NCI-H1694 (cell line): ENCODE measurements around the gene GLUD1.
"Not testable (repeated sequence)": the region's sequence is repeated elsewhere in the genome, so short reads cannot be mapped to it uniquely, and the experiment has no call there.

Source experiments
- DNase-seq: peaks from one replicate; lab custom pipeline; 2025; lab: John Stamatoyannopoulos, UW

GLUD1 gene

GRCh38 chr10:87043579-87043978, 51.1 kb downstream of the GLUD1 start:
- DNase-seq: not testable (repeated sequence)

DNA sequence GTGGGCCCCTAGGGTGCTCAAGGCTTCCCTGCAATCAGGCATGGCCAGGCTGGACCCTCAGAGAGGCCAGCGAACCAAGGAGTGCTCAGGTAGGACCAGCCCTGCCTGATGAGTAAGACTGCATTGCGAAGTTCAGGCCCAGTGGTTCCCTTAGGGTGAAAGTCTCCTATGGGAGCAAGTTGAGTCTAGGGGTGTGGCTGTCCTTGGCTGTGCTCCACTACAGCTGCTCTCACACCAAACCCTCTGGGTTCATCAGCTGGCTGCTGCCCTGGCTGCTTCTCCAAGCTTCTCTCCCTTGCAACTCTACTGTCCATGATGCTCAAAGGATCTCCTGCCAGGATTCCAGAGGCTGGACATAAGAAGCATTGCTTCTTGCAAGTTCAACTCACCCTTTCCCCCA, 55.9 kb downstream of the GLUD1 start:
- DNase-seq: no peak

DNA sequence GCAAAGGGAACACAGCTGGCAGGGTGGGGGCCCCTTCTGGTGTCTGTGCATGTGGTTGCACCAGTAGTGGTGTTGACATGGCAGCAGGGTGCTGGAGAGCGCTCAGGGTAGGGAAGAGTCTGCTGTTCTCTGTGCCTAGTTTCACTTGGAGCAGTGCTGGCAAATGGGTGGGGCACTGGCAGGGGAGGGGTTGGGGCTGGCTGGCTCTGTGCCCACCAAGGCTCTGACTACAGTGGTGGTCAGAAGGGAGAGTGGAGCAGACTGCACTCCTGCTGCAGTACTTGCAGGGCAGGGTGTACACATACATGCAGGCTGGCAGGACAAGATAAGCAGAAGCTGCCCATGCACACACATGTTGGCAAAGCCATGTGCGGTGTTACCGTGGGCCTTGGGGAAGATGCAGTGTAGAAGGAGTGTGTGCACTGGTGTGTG, 56.3 kb downstream of the GLUD1 start:
- DNase-seq: no peak

- no peak for DNase-seq
Measured at GRCh38 chr10:87036623-87037022, 58.0 kb downstream of the GLUD1 start.

DNA sequence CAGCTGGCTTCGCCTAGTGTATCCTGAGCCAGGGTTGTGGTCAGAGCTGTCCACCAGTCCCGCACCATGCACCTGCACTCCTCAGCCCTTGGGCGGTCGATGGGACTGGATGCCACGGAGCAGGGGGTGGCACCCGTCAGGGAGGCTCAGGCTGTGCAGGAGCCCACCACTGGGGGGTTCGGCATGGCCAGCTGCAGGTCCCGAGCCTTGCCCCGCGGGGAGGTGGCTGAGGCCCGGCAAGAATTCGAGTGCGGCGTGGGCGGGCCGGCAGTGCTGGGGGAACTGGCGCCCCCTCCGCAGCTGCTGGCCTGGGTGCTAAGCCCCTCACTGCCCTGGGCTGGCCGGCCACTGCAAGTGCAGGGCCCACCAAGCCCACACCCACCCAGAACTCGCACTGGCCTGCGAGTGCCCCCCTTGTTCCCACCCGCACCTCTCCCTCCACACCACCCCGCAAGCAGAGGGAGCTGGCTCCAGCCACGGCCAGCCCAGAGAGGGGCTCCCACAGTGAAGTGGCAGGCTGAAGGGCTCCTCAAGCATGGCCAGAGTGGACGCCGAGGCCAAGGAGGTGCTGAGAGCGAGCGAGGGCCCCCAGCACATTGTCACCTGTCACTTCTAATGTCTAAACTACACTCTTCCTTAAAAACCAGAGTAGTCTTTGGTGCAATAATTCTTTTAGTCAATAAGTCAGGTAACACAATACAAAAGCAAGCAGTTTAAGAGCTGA, 63.6 kb downstream of the GLUD1 start:
- no peak for DNase-seq

GRCh38 chr10:87030419-87030818, 64.2 kb downstream of the GLUD1 start:
- DNase-seq: not testable (repeated sequence)

DNA sequence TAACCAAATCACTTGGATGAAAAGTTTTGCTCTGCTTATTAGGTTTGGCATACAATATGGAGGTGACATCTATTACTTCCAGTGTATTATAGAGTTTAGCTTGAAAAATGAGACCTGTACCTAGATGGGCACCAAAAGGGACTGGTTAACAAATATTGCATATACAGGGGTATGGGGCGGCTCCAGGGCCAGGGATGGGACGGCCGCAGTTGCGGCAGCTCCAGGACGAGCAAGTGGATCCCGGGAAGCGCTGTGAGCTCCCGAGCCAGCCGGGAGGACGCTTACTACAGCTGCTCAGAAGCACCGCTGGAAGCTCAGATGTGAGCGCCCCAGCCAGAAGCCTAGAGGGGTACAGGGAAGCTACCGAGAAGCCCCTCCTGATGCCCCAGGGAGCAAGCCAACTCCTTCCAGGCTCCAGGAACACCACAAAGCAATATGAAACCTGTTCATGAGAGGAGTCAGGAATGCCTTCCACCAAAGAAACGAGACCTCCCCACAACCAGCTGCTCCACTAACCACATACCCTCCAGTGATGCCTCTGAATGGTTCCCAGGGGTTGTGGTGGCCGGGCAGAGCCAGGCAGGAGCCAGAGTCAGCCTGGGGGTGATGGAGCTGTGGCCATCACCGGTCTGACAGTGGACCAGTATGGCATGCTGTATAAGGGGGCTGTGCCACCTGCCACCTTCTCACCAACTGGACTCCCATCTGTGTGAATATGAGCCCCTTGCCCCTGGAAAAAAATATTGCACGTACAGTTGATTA, 67.7 kb downstream of the GLUD1 start:
- DNase-seq: not testable (repeated sequence)

- not testable (repeated sequence) for DNase-seq
Measured at GRCh38 chr10:87025285-87025958, 69.2 kb downstream of the GLUD1 start.

DNA sequence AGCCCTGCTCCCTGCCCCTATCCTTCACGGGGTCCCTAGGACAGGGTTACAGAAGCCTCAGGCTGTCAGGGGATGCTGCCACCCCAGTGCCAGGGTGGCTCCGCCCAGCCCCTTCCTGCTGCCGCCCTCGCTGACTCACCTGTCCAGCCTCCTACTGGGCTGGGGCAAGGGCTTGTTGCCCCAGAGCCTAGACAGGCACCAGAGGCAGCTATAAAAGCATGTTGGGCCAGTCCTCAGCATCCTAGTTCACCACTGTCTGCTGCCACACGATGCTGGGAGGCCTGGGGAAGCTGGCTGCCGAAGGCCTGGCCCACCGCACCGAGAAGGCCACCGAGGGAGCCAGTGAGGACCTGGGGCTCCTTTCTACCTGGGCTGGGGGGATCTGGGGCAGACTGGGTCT, 74.6 kb downstream of the GLUD1 start, which contains the start of gene FAM25A:
Gene FAM25A, plus strand, starts transcription at position 239 of the 400 bp plus-strand sequence. Its CDS starts 31 bp downstream, at position 270.
- DNase-seq: not testable (repeated sequence)

- DNase-seq: not testable (repeated sequence)
Measured at GRCh38 chr10:87019504-87019903, 75.1 kb downstream of the GLUD1 start.

GRCh38 chr10:87019066-87019465, 75.6 kb downstream of the GLUD1 start:
- DNase-seq: not testable (repeated sequence)

GRCh38 chr10:87018127-87018526, 76.5 kb downstream of the GLUD1 start:
- DNase-seq: not testable (repeated sequence)

DNA sequence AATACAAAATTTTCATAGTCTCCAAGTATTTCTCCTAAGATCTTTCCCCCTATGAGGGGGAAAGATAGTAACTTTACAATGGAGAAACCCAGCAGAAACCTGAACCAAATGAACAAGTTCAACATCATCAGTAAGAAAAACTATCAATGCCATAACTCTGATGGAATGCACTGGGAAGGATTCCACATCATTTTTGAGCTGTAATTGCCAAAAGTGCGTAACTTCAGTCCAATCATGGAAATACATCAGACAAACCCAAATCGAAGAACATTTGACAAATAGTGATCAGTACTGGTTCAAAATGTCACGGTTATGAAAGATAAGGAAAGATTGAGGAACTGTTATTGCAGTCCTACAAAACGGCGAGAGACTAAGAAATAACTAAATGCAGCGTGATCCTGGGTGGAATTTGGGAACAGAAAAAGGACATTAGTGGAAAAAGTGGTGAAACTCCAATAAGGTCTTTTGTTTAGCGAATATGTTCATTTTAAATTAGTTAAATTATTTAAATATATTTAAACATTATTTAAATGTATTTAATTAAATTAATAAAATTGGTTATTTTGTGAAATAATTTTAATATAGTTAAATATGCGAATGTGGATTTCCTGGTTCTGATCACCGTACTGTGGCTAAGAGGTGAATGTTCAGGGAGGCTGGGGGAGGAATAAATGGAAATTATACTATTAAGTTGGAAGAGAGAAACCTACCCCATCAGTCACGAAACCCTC, 79.5 kb downstream of the GLUD1 start:
- DNase-seq: not testable (repeated sequence)

DNA sequence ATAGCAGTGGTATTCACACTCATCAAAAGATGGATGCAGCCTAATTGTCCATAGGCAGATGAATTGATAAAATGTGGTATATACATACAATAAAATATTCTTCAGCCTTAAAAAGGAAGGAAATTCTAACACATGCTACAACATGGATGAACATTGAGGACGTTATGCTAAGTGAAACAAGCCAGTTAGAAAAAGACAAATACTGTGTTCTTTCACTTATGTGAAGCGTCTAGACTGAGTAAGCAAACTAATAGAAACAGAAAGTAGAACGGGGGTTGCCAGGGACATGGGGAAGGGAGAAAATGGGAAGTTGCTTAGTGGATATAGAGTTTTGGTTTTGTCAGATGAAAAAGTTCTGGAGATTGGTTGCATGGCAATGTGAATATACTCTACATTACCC, 81.1 kb downstream of the GLUD1 start:
- not testable (repeated sequence) for DNase-seq

DNA sequence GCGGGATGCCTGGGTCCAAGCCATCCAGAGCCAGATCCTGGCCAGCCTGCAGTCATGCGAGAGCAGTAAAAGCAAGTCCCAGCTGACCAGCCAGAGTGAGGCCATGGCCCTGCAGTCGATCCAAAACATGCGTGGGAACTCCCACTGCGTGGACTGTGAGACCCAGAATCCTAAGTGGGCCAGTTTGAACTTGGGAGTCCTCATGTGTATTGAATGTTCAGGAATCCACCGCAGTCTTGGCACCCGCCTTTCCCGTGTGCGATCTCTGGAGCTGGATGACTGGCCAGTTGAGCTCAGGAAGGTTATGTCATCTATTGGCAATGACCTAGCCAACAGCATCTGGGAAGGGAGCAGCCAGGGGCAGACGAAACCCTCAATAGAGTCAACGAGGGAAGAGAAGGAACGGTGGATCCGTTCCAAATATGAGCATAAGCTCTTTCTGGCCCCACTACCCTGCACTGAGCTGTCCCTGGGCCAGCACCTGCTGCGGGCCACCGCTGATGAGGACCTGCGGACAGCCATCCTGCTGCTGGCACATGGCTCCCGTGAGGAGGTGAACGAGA, 85.4 kb downstream of the GLUD1 start:
- DNase-seq: not testable (repeated sequence)

- not testable (repeated sequence) for DNase-seq
Measured at GRCh38 chr10:87008303-87008702, 86.3 kb downstream of the GLUD1 start.

DNA sequence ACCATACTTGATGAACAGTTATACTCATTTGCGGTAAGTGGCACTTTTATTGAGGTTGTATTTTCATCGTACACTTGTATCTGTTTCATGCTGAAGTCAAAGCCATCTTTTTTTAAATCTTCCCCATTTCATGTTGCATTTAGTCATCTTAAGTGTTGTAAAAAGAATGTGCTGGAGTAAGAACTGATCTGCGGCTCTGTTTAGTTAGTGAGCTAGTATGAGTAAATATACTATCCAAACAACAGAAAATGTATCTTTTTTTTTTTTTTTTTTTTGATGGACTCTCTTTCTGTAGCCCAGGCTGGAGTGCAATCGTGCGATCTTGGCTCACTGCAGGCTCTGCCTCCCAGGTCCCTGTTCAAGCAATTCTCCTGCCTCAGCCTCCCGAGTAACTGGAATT, 87.0 kb downstream of the GLUD1 start:
- DNase-seq: not testable (repeated sequence)

GRCh38 chr10:87007124-87007523, 87.5 kb downstream of the GLUD1 start:
- DNase-seq: not testable (repeated sequence)

DNA sequence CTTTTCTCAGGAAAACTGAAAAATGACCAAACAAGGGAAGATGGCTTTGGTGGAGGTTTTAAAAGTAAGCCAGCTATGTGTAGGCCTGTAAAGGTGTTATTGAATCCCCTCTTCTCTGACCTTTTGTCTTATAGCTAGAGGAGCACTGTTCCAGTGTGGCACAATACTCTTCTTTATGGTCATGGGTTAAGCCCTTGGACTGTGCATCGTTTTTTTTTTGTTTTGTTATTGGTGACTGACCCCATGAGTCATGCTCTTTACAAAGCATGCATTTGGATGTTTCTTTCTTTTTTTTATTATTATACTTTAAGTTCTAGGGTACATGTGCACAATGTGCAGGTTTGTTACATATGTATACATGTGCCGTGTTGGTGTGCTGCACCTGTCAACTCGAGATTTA, 94.2 kb downstream of the GLUD1 start:
- DNase-seq: no peak
